MM.1S (cell line): ENCODE results near the gene PTPRG.

Experiments used
- DNase-seq: peaks from one replicate; pipeline ENCODE4 v3.0.0-alpha.2; 2015
- H2AFZ ChIP-seq: fragments of 300-600 bp; sonication (generic); 2 replicates; pipeline ENCODE4 v1.6.0; 2016; ENCODE audit warnings: antibody characterized with exemption, low read length
- H3F3A ChIP-seq: fragments of 300-600 bp; sonication (generic); 2 replicates; pipeline ENCODE4 v1.6.1; 2016; ENCODE audit warnings: mild to moderate bottlenecking, antibody characterized with exemption, low read length, moderate library complexity, mixed read lengths; ENCODE audit not compliant: insufficient read depth
- H3K27ac ChIP-seq: fragments of 300-600 bp; sonication (generic); 2 replicates; pipeline ENCODE4 v1.5.1; 2016; ENCODE audit warnings: mild to moderate bottlenecking, low read length
- H3K27me3 ChIP-seq: fragments of 300-600 bp; sonication (generic); replicated peaks from 2 replicates; pipeline ENCODE4 v1.6.0; 2016; ENCODE audit warnings: low read length; ENCODE audit not compliant: insufficient read depth
- H3K36me3 ChIP-seq: fragments of 300-600 bp; sonication (generic); replicated peaks from 2 replicates; pipeline ENCODE4 v1.6.1; 2016; ENCODE audit warnings: mild to moderate bottlenecking, low read length, mixed read lengths; ENCODE audit not compliant: insufficient read depth
- H3K4me1 ChIP-seq: fragments of 300-600 bp; sonication (generic); 2 replicates; pipeline ENCODE4 v1.6.1; 2016; ENCODE audit warnings: low read length, mixed read lengths
- H3K4me2 ChIP-seq: fragments of 300-600 bp; sonication (generic); 2 replicates; pipeline ENCODE4 v1.6.0; 2016; ENCODE audit warnings: low read depth, low read length
- H3K4me3 ChIP-seq: fragments of 300-600 bp; sonication (generic); 2 replicates; pipeline ENCODE4 v1.5.1; 2016; ENCODE audit warnings: low read length, mixed read lengths
- H3K79me2 ChIP-seq: fragments of 300-600 bp; sonication (generic); 2 replicates; pipeline ENCODE4 v1.6.1; 2016; ENCODE audit warnings: mixed run types, low read length, mixed read lengths
- H3K9ac ChIP-seq: fragments of 300-600 bp; sonication (generic); 2 replicates; pipeline ENCODE4 v1.6.1; 2016; ENCODE audit warnings: low read length, mixed read lengths
- H3K9me2 ChIP-seq: fragments of 300-600 bp; sonication (generic); replicated peaks from 2 replicates; pipeline ENCODE4 v1.6.1; 2016; ENCODE audit warnings: mild to moderate bottlenecking, low read length, mixed read lengths; ENCODE audit not compliant: insufficient read depth
- H3K9me3 ChIP-seq: fragments of 300-600 bp; sonication (generic); replicated peaks from 2 replicates; pipeline ENCODE4 v1.6.1; 2016; ENCODE audit warnings: mild to moderate bottlenecking, low read length, mixed read lengths; ENCODE audit not compliant: insufficient read depth
- H4K20me1 ChIP-seq: fragments of 300-600 bp; sonication (generic); 2 replicates; pipeline ENCODE4 v1.6.1; 2016; ENCODE audit warnings: mild to moderate bottlenecking, low read length, moderate library complexity, mixed read lengths; ENCODE audit not compliant: insufficient read depth
- EZH2 ChIP-seq: fragments of 300-600 bp; sonication (generic); optimal IDR thresholded peaks from 2 replicates; pipeline ENCODE3; 2017; ENCODE audit warnings: low read depth, mild to moderate bottlenecking, antibody characterized with exemption, low read length, mixed read lengths
- EZH2phosphoT487 ChIP-seq: fragments of 300-600 bp; sonication (generic); IDR thresholded peaks from 2 replicates; pipeline ENCODE4 v1.6.1; 2018; ENCODE audit warnings: antibody characterized with exemption, low read length
- TF ChIP-seq, protein P1 (sequence below): fragments of 300-600 bp; sonication (generic); IDR thresholded peaks from 2 replicates; pipeline ENCODE4 v1.5.1; 2016; ENCODE audit warnings: antibody characterized with exemption, low read length, mixed read lengths

PTPRG gene

GRCh38 chr3:62041681-62042080 is 480.3 kb downstream of the PTPRG start:
- no peaks in the 10 kb centered on the region for H3K4me1 ChIP-seq
- TF ChIP-seq, protein P1, sequence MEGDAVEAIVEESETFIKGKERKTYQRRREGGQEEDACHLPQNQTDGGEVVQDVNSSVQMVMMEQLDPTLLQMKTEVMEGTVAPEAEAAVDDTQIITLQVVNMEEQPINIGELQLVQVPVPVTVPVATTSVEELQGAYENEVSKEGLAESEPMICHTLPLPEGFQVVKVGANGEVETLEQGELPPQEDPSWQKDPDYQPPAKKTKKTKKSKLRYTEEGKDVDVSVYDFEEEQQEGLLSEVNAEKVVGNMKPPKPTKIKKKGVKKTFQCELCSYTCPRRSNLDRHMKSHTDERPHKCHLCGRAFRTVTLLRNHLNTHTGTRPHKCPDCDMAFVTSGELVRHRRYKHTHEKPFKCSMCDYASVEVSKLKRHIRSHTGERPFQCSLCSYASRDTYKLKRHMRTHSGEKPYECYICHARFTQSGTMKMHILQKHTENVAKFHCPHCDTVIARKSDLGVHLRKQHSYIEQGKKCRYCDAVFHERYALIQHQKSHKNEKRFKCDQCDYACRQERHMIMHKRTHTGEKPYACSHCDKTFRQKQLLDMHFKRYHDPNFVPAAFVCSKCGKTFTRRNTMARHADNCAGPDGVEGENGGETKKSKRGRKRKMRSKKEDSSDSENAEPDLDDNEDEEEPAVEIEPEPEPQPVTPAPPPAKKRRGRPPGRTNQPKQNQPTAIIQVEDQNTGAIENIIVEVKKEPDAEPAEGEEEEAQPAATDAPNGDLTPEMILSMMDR: no peak
- TF ChIP-seq EZH2phosphoT487 (no peak), EZH2 (no peak)
- H2AFZ ChIP-seq: no peak overlapping the region
- H3F3A ChIP-seq: no peaks in the 10 kb centered on the region
- H3K4me2 ChIP-seq: no peak overlapping the region
- DNase-seq: no peak
- no peak overlapping the region for H3K9ac ChIP-seq
- H3K9me2 ChIP-seq: 0 out of 2 replicates have a peak, but pooled peaks cover 6% of the 10 kb centered on the region
- no peaks in the 10 kb centered on the region for H4K20me1 ChIP-seq
- H3K27ac ChIP-seq: no peak overlapping the region
- H3K79me2 ChIP-seq: no peaks in the 10 kb centered on the region
- no peaks in the 10 kb centered on the region for H3K36me3 ChIP-seq
- no peaks in the 10 kb centered on the region for H3K27me3 ChIP-seq
- no peak overlapping the region for H3K4me3 ChIP-seq
- no peaks in the 10 kb centered on the region for H3K9me3 ChIP-seq

DNA sequence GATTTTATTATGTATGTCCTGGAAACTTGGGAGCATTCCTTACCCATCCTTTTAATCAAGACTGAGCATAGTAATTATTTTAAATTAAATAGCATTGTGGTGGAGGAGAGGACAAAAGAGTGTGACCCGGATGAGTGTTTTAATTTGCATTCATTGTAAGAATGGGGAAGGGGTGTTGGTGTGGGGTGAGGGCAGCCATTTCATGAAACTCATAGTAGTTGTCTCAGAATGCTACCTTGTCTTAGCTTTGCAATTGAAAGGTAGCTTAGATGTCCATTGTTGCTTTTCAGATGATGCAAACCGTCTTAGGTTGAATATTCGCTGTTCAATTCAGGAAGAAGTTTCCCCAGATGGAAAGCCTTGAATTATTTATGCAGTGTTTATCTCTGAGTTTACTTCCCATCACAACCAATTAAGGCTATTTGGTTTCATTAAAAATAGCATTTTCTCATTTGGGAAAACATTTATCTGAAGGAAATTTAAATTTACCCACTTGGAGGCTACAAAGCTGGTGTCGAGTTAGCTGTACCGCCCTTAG is 483.6 kb downstream of the PTPRG start:
- Histone ChIP-seq H4K20me1 (no peaks in the 10 kb centered on the region), H3K27me3 (no peaks in the 10 kb centered on the region), H3K9me3 (no peaks in the 10 kb centered on the region), H3K4me2 (no peak overlapping the region), H3K9ac (no peak overlapping the region), H3K36me3 (no peaks in the 10 kb centered on the region), H3K27ac (no peak overlapping the region), H2AFZ (no peak overlapping the region), H3F3A (no peaks in the 10 kb centered on the region), H3K4me1 (no peaks in the 10 kb centered on the region), H3K79me2 (no peaks in the 10 kb centered on the region), H3K4me3 (no peak overlapping the region), H3K9me2 (0 out of 2 replicates have a peak, but pooled peaks cover 6% of the 10 kb centered on the region)
- TF ChIP-seq, protein P1: no peak
- TF ChIP-seq EZH2phosphoT487: no peak
- TF ChIP-seq EZH2: no peak
- DNase-seq: no peak

DNA sequence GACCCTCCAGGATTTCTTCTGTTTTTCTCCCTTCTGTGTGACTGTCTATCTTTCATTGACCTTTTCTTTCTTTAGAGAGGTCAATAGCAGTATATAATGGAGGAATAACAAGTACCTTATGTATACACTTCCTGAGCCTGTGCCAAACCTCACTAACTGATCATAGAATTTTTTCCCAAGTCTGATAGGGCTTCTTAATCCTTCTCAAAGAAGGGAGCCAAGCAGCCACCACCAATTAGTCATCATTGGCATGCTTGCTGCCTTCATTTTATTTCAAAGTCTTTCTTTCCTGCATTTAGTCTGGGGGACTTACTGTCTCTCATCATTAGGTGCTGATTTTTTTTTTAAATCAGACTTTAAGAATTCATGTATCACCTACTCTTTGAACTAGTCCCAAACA is 485.0 kb downstream of the PTPRG start:
- Histone ChIP-seq H2AFZ (no peak overlapping the region), H3K27me3 (no peaks in the 10 kb centered on the region), H3K4me2 (no peak overlapping the region), H3K27ac (no peak overlapping the region), H3K9me3 (no peaks in the 10 kb centered on the region), H3F3A (no peaks in the 10 kb centered on the region), H3K9ac (no peak overlapping the region), H3K9me2 (0 out of 2 replicates have a peak, but pooled peaks cover 6% of the 10 kb centered on the region), H3K36me3 (no peaks in the 10 kb centered on the region), H3K4me1 (no peaks in the 10 kb centered on the region), H3K79me2 (no peaks in the 10 kb centered on the region), H3K4me3 (no peak overlapping the region), H4K20me1 (no peaks in the 10 kb centered on the region)
- DNase-seq: no peak
- TF ChIP-seq EZH2 (no peak), EZH2phosphoT487 (no peak)
- TF ChIP-seq, protein P1: no peak
